Measurements from ENCODE around the gene UBTD2.
A peak's percentile ranks its signal among the peaks of the same experiment; 100 is the strongest.

UBTD2 gene

DNA sequence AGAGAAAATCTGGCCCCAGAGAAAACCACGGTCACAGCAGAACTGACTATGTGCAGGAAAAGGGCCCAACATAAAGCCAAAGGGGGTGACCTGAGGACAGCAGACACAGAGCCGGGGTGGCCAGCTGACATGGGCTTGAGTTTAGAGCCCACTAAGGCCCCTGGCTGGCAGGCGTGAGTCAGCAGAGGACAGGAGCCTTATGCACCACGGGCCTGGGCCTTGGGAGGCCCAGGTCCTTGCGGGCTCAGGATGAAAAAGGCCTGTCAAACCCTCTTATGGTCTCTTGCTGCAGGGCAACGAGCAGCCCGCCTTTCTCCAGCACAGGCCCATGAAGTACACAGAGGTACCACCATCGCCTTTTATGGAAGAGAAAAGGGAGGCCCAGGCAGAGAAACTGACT is 115.3 kb downstream of the UBTD2 start:
- CTCF ChIA-PET: interaction anchor here (0.6 to 2.2 kb wide), 3 partner anchors 8 to 20 kb away, joined by 3 to 6 read pairs (median 6); partner anchors contain the start of gene STK10
- Histone ChIP-seq H3K4me3 (ENCODE audit: control insufficient read depth in 1 of 7, extremely low read depth in 1 of 7, insufficient read depth in 4 of 7, low read depth in 2 of 7, low read length in 6 of 7) (no peak overlapping the region), H3K4me1 (ENCODE audit: control extremely low read depth in 1 of 4, control insufficient read depth in 4 of 4, insufficient read depth in 4 of 4, low read length in 3 of 4) (peaks cover 0 to 56% (median 43%) of the 10 kb centered on the region in 4 experiments), H3K27ac (ENCODE audit: insufficient read depth in 1 of 2, low read depth in 1 of 2, low read length in 2 of 2, poor library complexity in 1 of 2, severe bottlenecking in 2 of 2) (peak overlapping the region in 1 of 2 experiments; percentile 53), H3K27me3 (replicated peaks in 2 of 5; ENCODE audit: control insufficient read depth in 4 of 5, insufficient read depth in 5 of 5, low read length in 4 of 5) (no peaks in the 10 kb centered on the region), H3K36me3 (ENCODE audit: control insufficient read depth in 4 of 4, insufficient read depth in 4 of 4, low read length in 3 of 4) (peaks cover 0 to 69% (median 8%) of the 10 kb centered on the region in 4 experiments), H3K9me3 (ENCODE audit: control extremely low read depth in 1 of 5, control insufficient read depth in 4 of 5, insufficient read depth in 2 of 5, low read depth in 1 of 5, low read length in 4 of 5) (no peaks in the 10 kb centered on the region)
- DNase-seq: no peak
- WGBS (ENCODE audit: insufficient coverage): 84% methylated on average over 6 of the region's 8 CpGs
- POLR2A ChIA-PET: interaction anchor here (0.8 kb wide), 1 partner anchor 18 kb away, joined by 3 read pairs; no protein-coding TSS in a partner anchor

DNA sequence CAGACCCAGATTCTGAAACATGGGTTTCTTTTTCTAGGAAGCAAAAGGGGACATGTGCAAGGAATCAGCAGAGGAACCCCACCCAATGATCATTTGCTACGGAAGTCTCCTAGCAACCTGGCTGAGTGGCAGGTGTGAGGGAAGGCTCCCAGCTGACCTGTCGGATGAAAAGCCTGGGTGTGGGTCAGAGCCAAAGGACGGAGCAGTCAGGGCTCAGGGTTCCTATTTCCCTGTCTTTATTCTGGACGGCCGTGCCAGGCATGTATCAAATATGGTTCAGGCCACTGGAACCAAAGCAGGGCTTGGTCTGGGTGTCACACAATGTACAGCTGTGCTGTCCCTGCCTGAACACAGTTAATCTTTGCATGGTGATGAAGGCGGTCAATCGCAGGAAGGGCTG is 115.7 kb downstream of the UBTD2 start:
- Histone ChIP-seq H3K4me3 (ENCODE audit: control insufficient read depth in 1 of 7, extremely low read depth in 1 of 7, insufficient read depth in 4 of 7, low read depth in 2 of 7, low read length in 6 of 7) (no peak overlapping the region), H3K4me1 (ENCODE audit: control extremely low read depth in 1 of 4, control insufficient read depth in 4 of 4, insufficient read depth in 4 of 4, low read length in 3 of 4) (peaks cover 0 to 51% (median 40%) of the 10 kb centered on the region in 4 experiments), H3K36me3 (ENCODE audit: control insufficient read depth in 4 of 4, insufficient read depth in 4 of 4, low read length in 3 of 4) (peaks cover 0 to 65% (median 6%) of the 10 kb centered on the region in 4 experiments), H3K9me3 (ENCODE audit: control extremely low read depth in 1 of 5, control insufficient read depth in 4 of 5, insufficient read depth in 2 of 5, low read depth in 1 of 5, low read length in 4 of 5) (no peaks in the 10 kb centered on the region), H3K27me3 (replicated peaks in 2 of 5; ENCODE audit: control insufficient read depth in 4 of 5, insufficient read depth in 5 of 5, low read length in 4 of 5) (no peaks in the 10 kb centered on the region), H3K27ac (ENCODE audit: insufficient read depth in 1 of 2, low read depth in 1 of 2, low read length in 2 of 2, poor library complexity in 1 of 2, severe bottlenecking in 2 of 2) (no peak overlapping the region)
- DNase-seq: no peak
- POLR2A ChIA-PET: interaction anchor here (0.8 kb wide), 1 partner anchor 19 kb away, joined by 3 read pairs; no protein-coding TSS in a partner anchor
- CTCF ChIA-PET: interaction anchor here (1.0 kb wide), 2 partner anchors 12 to 19 kb away, joined by 3 to 4 read pairs; no protein-coding TSS in a partner anchor
- 89% methylated on average over 7 of the region's 7 CpGs for WGBS (ENCODE audit: insufficient coverage)

DNA sequence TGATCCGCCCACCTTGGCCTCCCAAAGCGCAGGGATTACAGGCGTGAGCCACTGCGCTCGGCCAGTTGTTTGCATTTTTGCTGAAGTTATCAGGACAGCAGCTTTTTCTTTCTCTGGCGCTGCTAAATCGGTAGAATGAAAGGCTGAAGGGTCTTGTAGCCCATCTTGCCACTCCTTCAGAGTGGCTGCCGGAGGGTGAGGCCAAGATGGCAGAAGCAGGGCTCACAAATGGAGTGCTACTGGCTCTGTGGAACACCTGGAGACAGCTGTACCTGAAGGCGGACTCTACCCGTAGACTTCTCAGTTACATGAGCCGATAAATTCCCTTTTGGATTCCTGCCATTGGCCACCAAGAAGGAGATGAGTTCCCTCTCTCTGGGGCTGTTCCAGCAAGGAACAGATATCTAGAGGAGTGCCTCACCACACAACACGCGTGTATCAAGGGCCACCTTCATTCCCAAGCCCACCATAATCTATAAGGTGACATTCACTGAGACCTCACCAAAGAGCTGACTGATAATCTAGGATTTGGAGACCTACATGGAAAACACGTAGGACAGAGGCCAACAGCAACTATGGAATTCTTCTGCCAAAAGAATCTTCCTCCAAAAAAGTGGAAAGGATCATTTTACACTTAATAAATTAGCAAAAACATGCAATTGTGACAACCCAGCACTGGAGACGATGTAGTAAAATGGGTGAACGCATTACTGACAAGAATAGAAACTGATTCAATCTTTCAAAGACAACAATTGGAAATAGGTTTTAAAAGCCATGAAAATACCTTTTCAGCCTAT is 117.3 kb downstream of the UBTD2 start:
- 81% methylated on average over 13 of the region's 16 CpGs for WGBS (ENCODE audit: insufficient coverage)
- ChIA-PET POLR2A (no interaction called here), CTCF (interaction anchor here (1.7 kb wide), 1 partner anchor 9 kb away, joined by 7 read pairs; no protein-coding TSS in a partner anchor)
- H3K9me3 ChIP-seq (ENCODE audit: control extremely low read depth in 1 of 5, control insufficient read depth in 4 of 5, insufficient read depth in 2 of 5, low read depth in 1 of 5, low read length in 4 of 5): no peaks in the 10 kb centered on the region
- DNase-seq: no peak
- no peaks in the 10 kb centered on the region for H3K27me3 ChIP-seq (replicated peaks in 2 of 5; ENCODE audit: control insufficient read depth in 4 of 5, insufficient read depth in 5 of 5, low read length in 4 of 5)
- H3K4me1 ChIP-seq (ENCODE audit: control extremely low read depth in 1 of 4, control insufficient read depth in 4 of 4, insufficient read depth in 4 of 4, low read length in 3 of 4): peaks cover 0 to 44% (median 37%) of the 10 kb centered on the region in 4 experiments
- no peak overlapping the region for H3K27ac ChIP-seq (ENCODE audit: insufficient read depth in 1 of 2, low read depth in 1 of 2, low read length in 2 of 2, poor library complexity in 1 of 2, severe bottlenecking in 2 of 2)
- H3K4me3 ChIP-seq (ENCODE audit: control insufficient read depth in 1 of 7, extremely low read depth in 1 of 7, insufficient read depth in 4 of 7, low read depth in 2 of 7, low read length in 6 of 7): no peak overlapping the region
- H3K36me3 ChIP-seq (ENCODE audit: control insufficient read depth in 4 of 4, insufficient read depth in 4 of 4, low read length in 3 of 4): peaks cover 4 to 68% (median 6%) of the 10 kb centered on the region in 4 experiments

DNA sequence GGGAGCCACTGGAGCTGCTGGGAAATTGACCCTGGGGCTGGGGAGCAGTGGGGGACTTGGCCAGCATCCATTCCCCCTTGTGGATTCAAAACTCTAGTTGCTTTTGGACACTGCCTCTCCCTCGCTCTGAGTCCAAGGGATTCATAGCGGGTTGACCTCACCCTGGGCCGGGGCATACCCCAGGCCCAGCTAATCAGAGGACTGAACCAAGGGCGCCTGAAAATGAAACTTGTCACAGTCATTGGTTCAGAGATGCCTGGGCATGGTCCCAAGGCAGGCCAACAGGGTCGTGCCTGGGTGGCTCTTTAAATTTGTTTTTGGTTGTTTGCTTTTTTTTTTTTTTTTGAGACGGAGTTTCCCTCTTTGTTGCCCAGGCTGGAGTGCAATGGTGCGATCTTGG is 118.1 kb downstream of the UBTD2 start:
- no peaks in the 10 kb centered on the region for H3K27me3 ChIP-seq (replicated peaks in 2 of 5; ENCODE audit: control insufficient read depth in 4 of 5, insufficient read depth in 5 of 5, low read length in 4 of 5)
- POLR2A ChIA-PET: no interaction called here
- H3K4me3 ChIP-seq (ENCODE audit: control insufficient read depth in 1 of 7, extremely low read depth in 1 of 7, insufficient read depth in 4 of 7, low read depth in 2 of 7, low read length in 6 of 7): no peak overlapping the region
- H3K4me1 ChIP-seq (ENCODE audit: control extremely low read depth in 1 of 4, control insufficient read depth in 4 of 4, insufficient read depth in 4 of 4, low read length in 3 of 4): peaks cover 0 to 36% (median 29%) of the 10 kb centered on the region in 4 experiments
- WGBS (ENCODE audit: insufficient coverage): 70% methylated on average over 4 of the region's 7 CpGs
- no peaks in the 10 kb centered on the region for H3K9me3 ChIP-seq (ENCODE audit: control extremely low read depth in 1 of 5, control insufficient read depth in 4 of 5, insufficient read depth in 2 of 5, low read depth in 1 of 5, low read length in 4 of 5)
- no peak for DNase-seq
- H3K36me3 ChIP-seq (ENCODE audit: control insufficient read depth in 4 of 4, insufficient read depth in 4 of 4, low read length in 3 of 4): peaks cover 5 to 63% (median 6%) of the 10 kb centered on the region in 4 experiments
- CTCF ChIA-PET: interaction anchor here (1.0 to 4.5 kb wide), 3 partner anchors 8 to 13 kb away, joined by 5 to 32 read pairs (median 7); no protein-coding TSS in a partner anchor
- H3K27ac ChIP-seq (ENCODE audit: insufficient read depth in 1 of 2, low read depth in 1 of 2, low read length in 2 of 2, poor library complexity in 1 of 2, severe bottlenecking in 2 of 2): peak overlapping the region in 1 of 2 experiments; percentile 40

DNA sequence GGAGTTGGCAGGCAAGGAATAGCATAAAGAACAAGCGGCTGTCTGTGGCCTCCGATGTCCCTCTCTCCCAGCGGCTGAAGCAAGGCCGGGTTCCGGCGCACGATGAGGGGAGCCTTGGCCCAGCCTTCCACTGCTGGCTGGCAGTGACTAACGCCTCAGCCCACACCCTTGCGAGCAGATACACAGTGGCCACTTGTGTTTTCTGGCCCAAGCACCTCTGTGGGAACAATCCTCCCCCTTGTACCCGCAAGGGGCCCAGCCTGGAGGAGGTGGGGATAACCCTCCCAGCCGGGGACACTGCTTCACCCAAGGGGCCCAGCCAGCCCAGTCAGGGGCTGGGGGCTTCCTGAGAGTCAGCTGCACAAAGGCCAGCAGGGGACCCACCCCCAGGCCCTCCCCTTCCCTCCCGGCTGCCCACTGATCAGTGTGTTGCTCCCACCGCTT is 118.8 kb downstream of the UBTD2 start:
- DNase-seq: no peak
- ChIA-PET CTCF (interaction anchor here (1.0 to 4.5 kb wide), 3 partner anchors 8 to 12 kb away, joined by 5 to 32 read pairs (median 7); no protein-coding TSS in a partner anchor), POLR2A (no interaction called here)
- Histone ChIP-seq H3K4me3 (ENCODE audit: control insufficient read depth in 1 of 7, extremely low read depth in 1 of 7, insufficient read depth in 4 of 7, low read depth in 2 of 7, low read length in 6 of 7) (no peak overlapping the region), H3K4me1 (ENCODE audit: control extremely low read depth in 1 of 4, control insufficient read depth in 4 of 4, insufficient read depth in 4 of 4, low read length in 3 of 4) (peaks cover 0 to 29% (median 23%) of the 10 kb centered on the region in 4 experiments), H3K27me3 (replicated peaks in 2 of 5; ENCODE audit: control insufficient read depth in 4 of 5, insufficient read depth in 5 of 5, low read length in 4 of 5) (no peaks in the 10 kb centered on the region), H3K36me3 (ENCODE audit: control insufficient read depth in 4 of 4, insufficient read depth in 4 of 4, low read length in 3 of 4) (peaks cover 5 to 56% (median 6%) of the 10 kb centered on the region in 4 experiments), H3K9me3 (ENCODE audit: control extremely low read depth in 1 of 5, control insufficient read depth in 4 of 5, insufficient read depth in 2 of 5, low read depth in 1 of 5, low read length in 4 of 5) (no peaks in the 10 kb centered on the region), H3K27ac (ENCODE audit: insufficient read depth in 1 of 2, low read depth in 1 of 2, low read length in 2 of 2, poor library complexity in 1 of 2, severe bottlenecking in 2 of 2) (peak overlapping the region in 1 of 2 experiments; percentile 40)
- 93% methylated on average over 11 of the region's 13 CpGs for WGBS (ENCODE audit: insufficient coverage)

DNA sequence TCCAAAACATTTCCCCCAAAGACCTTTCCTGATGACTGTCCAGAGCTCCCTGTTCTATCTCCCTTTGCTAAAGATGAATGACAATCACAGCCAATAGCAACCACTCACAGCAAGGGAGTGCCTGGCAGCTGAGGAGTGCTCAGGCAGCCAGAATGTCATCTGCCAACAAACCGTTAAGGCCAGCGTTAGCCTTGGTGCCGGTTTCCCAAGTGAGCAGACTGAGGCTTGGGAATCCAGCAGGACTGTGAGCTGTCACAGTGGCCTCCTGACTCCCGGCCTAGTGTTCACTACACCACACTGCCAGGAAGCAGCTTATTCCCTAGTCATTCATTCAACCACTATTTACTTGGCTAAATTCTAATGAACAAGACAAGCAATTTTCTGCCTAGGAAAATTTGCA is 120.2 kb downstream of the UBTD2 start:
- CTCF ChIA-PET: interaction anchor here (0.6 to 4.5 kb wide), 7 partner anchors 10 to 52 kb away, joined by 3 to 32 read pairs (median 5); partner anchors contain the start of gene STK10
- no peak for DNase-seq
- Histone ChIP-seq H3K27ac (ENCODE audit: insufficient read depth in 1 of 2, low read depth in 1 of 2, low read length in 2 of 2, poor library complexity in 1 of 2, severe bottlenecking in 2 of 2) (no peak overlapping the region), H3K27me3 (replicated peaks in 2 of 5; ENCODE audit: control insufficient read depth in 4 of 5, insufficient read depth in 5 of 5, low read length in 4 of 5) (no peaks in the 10 kb centered on the region), H3K4me3 (ENCODE audit: control insufficient read depth in 1 of 7, extremely low read depth in 1 of 7, insufficient read depth in 4 of 7, low read depth in 2 of 7, low read length in 6 of 7) (no peak overlapping the region), H3K4me1 (ENCODE audit: control extremely low read depth in 1 of 4, control insufficient read depth in 4 of 4, insufficient read depth in 4 of 4, low read length in 3 of 4) (peaks cover 0 to 16% (median 10%) of the 10 kb centered on the region in 4 experiments), H3K9me3 (ENCODE audit: control extremely low read depth in 1 of 5, control insufficient read depth in 4 of 5, insufficient read depth in 2 of 5, low read depth in 1 of 5, low read length in 4 of 5) (no peaks in the 10 kb centered on the region), H3K36me3 (ENCODE audit: control insufficient read depth in 4 of 4, insufficient read depth in 4 of 4, low read length in 3 of 4) (peaks cover 5 to 50% (median 6%) of the 10 kb centered on the region in 4 experiments)
- POLR2A ChIA-PET: no interaction called here
- 91% methylated on average over 4 of the region's 4 CpGs for WGBS (ENCODE audit: insufficient coverage)

Measured in common myeloid progenitor, CD34-positive (primary cell).